ENCODE measurements around the gene DTNBP1.

DNA sequence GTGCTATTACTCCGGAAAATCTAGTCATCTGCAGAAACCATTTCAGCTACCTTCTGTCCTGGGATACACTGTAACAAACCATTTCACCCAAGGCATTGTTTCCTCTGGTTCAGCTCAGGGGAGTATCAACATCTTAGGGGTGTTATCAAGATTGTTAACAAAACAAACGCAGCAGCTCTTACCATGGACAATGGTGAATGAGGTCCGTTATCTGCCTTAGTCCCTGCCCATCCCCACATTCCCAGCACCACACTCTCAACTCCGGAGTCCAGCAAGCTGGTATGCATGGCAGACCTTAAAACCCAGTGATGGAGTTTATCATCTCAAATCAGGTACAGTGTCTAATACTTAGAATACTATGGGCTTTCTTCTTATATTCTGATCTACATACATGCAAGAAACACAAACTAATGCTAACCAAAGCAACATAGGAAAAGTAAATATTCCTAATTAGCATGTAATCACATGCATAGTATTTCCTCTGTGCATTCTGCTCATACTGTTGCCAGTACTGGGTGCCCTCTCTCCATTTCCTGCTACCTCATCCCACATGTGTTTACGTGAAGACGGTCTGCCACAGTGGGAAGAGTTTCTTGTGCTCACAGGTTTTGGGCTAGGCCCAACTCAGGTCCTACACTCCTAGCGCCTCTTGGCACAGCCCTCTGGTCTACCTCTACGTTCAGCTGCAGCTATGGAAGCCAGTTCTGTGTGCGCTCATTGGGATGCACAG lies 123.9 kb downstream of the DTNBP1 start:
- TF ChIP-seq, protein P1, sequence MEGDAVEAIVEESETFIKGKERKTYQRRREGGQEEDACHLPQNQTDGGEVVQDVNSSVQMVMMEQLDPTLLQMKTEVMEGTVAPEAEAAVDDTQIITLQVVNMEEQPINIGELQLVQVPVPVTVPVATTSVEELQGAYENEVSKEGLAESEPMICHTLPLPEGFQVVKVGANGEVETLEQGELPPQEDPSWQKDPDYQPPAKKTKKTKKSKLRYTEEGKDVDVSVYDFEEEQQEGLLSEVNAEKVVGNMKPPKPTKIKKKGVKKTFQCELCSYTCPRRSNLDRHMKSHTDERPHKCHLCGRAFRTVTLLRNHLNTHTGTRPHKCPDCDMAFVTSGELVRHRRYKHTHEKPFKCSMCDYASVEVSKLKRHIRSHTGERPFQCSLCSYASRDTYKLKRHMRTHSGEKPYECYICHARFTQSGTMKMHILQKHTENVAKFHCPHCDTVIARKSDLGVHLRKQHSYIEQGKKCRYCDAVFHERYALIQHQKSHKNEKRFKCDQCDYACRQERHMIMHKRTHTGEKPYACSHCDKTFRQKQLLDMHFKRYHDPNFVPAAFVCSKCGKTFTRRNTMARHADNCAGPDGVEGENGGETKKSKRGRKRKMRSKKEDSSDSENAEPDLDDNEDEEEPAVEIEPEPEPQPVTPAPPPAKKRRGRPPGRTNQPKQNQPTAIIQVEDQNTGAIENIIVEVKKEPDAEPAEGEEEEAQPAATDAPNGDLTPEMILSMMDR (IDR thresholded peaks at IDR 0.05) = no peak
- no peak for TF ChIP-seq POLR2A (IDR thresholded peaks at IDR 0.05)

All from Peyer's patch (tissue), 4 donors.